NT2/D1 (cell line): ENCODE data around the gene NFYB.

Experiments
- DNase-seq: peaks from one replicate; pipeline ENCODE4 v3.0.0-alpha.2; 2011; ENCODE audit warnings: low read depth, low spot score
- H3K27me3 ChIP-seq: 2 replicates; pipeline ENCODE4 v1.6.0; 2011; ENCODE audit warnings: mild to moderate bottlenecking; ENCODE audit not compliant: insufficient read length, insufficient read depth
- H3K36me3 ChIP-seq: 2 replicates; pipeline ENCODE4 v1.6.1; 2011; ENCODE audit warnings: mild to moderate bottlenecking, low read length, mixed read lengths; ENCODE audit not compliant: insufficient read depth, insufficient read length
- H3K4me1 ChIP-seq: 2 replicates; pipeline ENCODE4 v1.5.1; 2011; ENCODE audit not compliant: insufficient read depth, insufficient read length
- H3K4me3 ChIP-seq: 2 replicates; pipeline ENCODE4 v1.5.1; 2011; ENCODE audit warnings: low read depth; ENCODE audit not compliant: insufficient read length
- H3K9ac ChIP-seq: 2 replicates; pipeline ENCODE4 v1.6.0; 2011; ENCODE audit warnings: low read depth; ENCODE audit not compliant: insufficient read length
- H3K9me3 ChIP-seq: 2 replicates; pipeline ENCODE4 v1.5.1; 2011; ENCODE audit warnings: mild to moderate bottlenecking, low read length; ENCODE audit not compliant: insufficient read depth
- SUZ12 ChIP-seq: IDR thresholded peaks from 2 replicates; pipeline ENCODE4 v1.6.1; 2011; ENCODE audit not compliant: insufficient read length, insufficient read depth; ENCODE audit errors: extremely low read depth
- YY1 ChIP-seq: IDR thresholded peaks from 2 replicates; pipeline ENCODE4 v1.6.1; 2011; ENCODE audit not compliant: insufficient read length, insufficient read depth
- ZNF274 ChIP-seq: IDR thresholded peaks from 2 replicates; pipeline ENCODE4 v1.6.1; 2011; ENCODE audit warnings: mild to moderate bottlenecking, low read depth, low read length

Gene NFYB

GRCh38 chr12:104154806-104155205, 16.8 kb upstream of the NFYB start:
- Histone ChIP-seq H3K36me3 (no peaks in the 10 kb centered on the region), H3K9ac (no peak overlapping the region), H3K4me1 (no peaks in the 10 kb centered on the region), H3K9me3 (no peaks in the 10 kb centered on the region), H3K27me3 (no peaks in the 10 kb centered on the region), H3K4me3 (no peak overlapping the region)
- TF ChIP-seq ZNF274 (no peak), SUZ12 (no peak), YY1 (no peak)
- no peak for DNase-seq

- no peak for DNase-seq
These were observed 16.3 kb upstream of the NFYB start for GRCh38 chr12:104154286-104154685.

GRCh38 chr12:104152685-104153241, 14.8 kb upstream of the NFYB start:
- H3K4me1 ChIP-seq = no peaks in the 10 kb centered on the region
- no peak for TF ChIP-seq SUZ12
- TF ChIP-seq ZNF274 = no peak
- no peak for TF ChIP-seq YY1
- no peaks in the 10 kb centered on the region for H3K9me3 ChIP-seq
- no peak overlapping the region for H3K4me3 ChIP-seq
- no peaks in the 10 kb centered on the region for H3K36me3 ChIP-seq
- H3K9ac ChIP-seq = no peak overlapping the region
- no peaks in the 10 kb centered on the region for H3K27me3 ChIP-seq
- no peak for DNase-seq

More at GRCh38 chr12:104154286-104154685, 16.3 kb upstream of the NFYB start:
- no peaks in the 10 kb centered on the region for H3K36me3 ChIP-seq
- no peak for TF ChIP-seq SUZ12
- no peak for TF ChIP-seq ZNF274
- no peak for TF ChIP-seq YY1
- H3K9ac ChIP-seq = no peak overlapping the region
- no peaks in the 10 kb centered on the region for H3K27me3 ChIP-seq
- H3K4me1 ChIP-seq = no peaks in the 10 kb centered on the region
- H3K9me3 ChIP-seq = no peaks in the 10 kb centered on the region
- no peak overlapping the region for H3K4me3 ChIP-seq

DNA sequence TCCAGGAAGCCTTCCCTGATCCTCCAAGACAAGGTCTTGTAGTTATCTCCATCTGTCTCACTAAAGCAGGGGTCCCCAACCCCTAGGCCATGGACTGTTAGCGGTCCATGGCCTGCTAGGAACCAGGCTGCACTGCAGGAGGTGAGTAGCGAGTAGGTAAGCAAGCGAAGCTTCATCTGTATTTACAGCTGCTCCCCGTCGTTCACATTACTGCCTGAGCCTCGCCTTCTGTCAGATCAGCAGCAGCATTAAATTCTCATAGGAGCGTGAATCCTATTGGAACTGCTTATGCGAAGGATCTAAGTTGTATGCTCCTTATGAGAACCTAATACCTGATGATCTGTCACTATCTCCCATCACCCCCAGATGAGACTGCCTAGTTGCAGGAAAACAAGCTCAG, 12.4 kb upstream of the NFYB start:
- H3K4me3 ChIP-seq = no peak overlapping the region
- no peaks in the 10 kb centered on the region for H3K36me3 ChIP-seq
- H3K9ac ChIP-seq = no peak overlapping the region
- peaks cover 6% of the 10 kb centered on the region; the same call in 1 of the 2 replicates for H3K9me3 ChIP-seq
- TF ChIP-seq ZNF274 = no peak
- TF ChIP-seq SUZ12 = no peak
- TF ChIP-seq YY1 = no peak
- H3K27me3 ChIP-seq = no peaks in the 10 kb centered on the region
- DNase-seq = no peak
- no peaks in the 10 kb centered on the region for H3K4me1 ChIP-seq

GRCh38 chr12:104147346-104147745, 9.3 kb upstream of the NFYB start:
- no peak for DNase-seq
- Histone ChIP-seq H3K4me3 (no peak overlapping the region), H3K4me1 (no peaks in the 10 kb centered on the region), H3K27me3 (no peaks in the 10 kb centered on the region), H3K36me3 (no peaks in the 10 kb centered on the region), H3K9ac (no peak overlapping the region), H3K9me3 (peaks cover 7% of the 10 kb centered on the region; the same call in 1 of the 2 replicates)
- TF ChIP-seq YY1 (no peak), SUZ12 (no peak), ZNF274 (no peak)

GRCh38 chr12:104143918-104144317, 5.9 kb upstream of the NFYB start:
- TF ChIP-seq SUZ12 = no peak
- TF ChIP-seq YY1 = no peak
- TF ChIP-seq ZNF274 = no peak
- Histone ChIP-seq H3K4me3 (no peak overlapping the region), H3K36me3 (no peaks in the 10 kb centered on the region), H3K9me3 (peaks cover 7% of the 10 kb centered on the region; the same call in 1 of the 2 replicates), H3K9ac (no peak overlapping the region), H3K27me3 (peaks cover 2% of the 10 kb centered on the region), H3K4me1 (no peaks in the 10 kb centered on the region)
- DNase-seq = no peak

DNA sequence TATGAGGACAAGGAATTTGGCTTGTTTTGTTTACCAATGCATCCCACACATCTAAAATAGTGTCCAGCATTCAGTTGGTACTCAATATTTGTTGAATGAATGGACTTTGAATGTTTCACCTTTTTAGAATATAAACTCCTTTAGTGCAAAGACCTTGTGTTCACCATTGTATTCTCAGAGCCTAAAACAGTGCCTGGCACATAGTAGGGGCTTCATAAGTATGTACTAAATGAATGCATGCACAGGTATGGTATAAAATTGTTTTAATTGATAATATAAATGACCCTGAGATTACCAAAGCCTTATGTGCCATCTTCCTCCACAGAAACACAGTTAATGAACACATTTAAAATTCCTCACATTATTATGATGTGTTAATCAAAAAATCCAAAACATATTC, 5.0 kb upstream of the NFYB start:
- no peak for DNase-seq

More for the DNA sequence above, 5.0 kb upstream of the NFYB start:
- Histone ChIP-seq H3K4me3 (no peak overlapping the region), H3K36me3 (no peaks in the 10 kb centered on the region), H3K27me3 (peaks cover 2% of the 10 kb centered on the region), H3K4me1 (no peaks in the 10 kb centered on the region), H3K9me3 (peaks cover 7% of the 10 kb centered on the region; the same call in 1 of the 2 replicates), H3K9ac (no peak overlapping the region)
- TF ChIP-seq ZNF274 (no peak), YY1 (no peak), SUZ12 (no peak)
